ENCODE measurements around the gene VWA3B.
"Not testable (repeated sequence)": the region's sequence is repeated elsewhere in the genome, so short reads cannot be mapped to it uniquely, and the experiment has no call there.

The VWA3B gene

DNA sequence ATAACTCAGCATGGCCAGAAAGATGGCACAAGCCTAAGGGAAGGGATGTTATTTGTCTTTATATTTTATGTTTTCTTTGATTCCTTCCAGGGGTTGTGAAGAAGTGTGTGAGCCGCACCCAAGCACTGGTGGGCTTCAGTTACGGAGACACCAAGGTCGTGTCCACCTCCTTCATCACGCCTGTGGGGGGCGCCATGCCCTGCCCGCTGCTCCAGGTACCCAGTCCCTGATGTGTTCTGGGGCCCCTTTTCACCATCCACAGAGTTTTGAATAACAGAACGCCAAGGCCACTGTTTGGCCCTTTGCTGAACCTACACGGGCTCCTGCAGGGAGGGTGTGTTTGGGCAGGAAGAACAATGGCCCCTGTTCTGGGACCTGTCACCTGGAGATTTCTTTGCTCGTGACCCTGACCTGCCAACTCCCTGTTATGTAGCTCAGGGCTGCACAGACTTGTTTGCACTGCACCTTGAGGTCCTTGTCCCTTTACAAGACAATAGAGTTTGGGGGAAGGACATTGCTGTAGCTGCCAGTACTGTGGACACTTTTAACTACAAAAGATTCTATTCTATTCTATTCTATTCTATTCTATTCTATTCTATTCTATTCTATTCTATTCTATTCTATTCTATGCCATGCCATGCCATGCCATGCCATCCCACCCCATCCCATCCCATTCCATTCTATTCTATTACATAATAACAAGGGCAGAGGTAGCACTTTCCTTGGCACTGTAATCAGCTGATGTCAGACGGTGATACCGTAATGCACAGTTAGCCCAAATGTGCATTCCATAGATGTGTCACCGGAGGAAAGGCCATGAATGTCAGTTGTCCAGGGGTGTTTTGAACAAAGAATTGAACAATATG, 211.1 kb downstream of the VWA3B start:
- DNase-seq (ENCODE audit: low read depth): no peak
- TF ChIP-seq, protein P1, sequence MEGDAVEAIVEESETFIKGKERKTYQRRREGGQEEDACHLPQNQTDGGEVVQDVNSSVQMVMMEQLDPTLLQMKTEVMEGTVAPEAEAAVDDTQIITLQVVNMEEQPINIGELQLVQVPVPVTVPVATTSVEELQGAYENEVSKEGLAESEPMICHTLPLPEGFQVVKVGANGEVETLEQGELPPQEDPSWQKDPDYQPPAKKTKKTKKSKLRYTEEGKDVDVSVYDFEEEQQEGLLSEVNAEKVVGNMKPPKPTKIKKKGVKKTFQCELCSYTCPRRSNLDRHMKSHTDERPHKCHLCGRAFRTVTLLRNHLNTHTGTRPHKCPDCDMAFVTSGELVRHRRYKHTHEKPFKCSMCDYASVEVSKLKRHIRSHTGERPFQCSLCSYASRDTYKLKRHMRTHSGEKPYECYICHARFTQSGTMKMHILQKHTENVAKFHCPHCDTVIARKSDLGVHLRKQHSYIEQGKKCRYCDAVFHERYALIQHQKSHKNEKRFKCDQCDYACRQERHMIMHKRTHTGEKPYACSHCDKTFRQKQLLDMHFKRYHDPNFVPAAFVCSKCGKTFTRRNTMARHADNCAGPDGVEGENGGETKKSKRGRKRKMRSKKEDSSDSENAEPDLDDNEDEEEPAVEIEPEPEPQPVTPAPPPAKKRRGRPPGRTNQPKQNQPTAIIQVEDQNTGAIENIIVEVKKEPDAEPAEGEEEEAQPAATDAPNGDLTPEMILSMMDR (conservative IDR thresholded peaks at IDR 0.05; ENCODE audit: control insufficient read depth, insufficient read depth, low read depth, low read length): no peak
- H3K4me3 ChIP-seq (ENCODE audit: control insufficient read depth, low read depth, low read length): no peak overlapping the region

DNA sequence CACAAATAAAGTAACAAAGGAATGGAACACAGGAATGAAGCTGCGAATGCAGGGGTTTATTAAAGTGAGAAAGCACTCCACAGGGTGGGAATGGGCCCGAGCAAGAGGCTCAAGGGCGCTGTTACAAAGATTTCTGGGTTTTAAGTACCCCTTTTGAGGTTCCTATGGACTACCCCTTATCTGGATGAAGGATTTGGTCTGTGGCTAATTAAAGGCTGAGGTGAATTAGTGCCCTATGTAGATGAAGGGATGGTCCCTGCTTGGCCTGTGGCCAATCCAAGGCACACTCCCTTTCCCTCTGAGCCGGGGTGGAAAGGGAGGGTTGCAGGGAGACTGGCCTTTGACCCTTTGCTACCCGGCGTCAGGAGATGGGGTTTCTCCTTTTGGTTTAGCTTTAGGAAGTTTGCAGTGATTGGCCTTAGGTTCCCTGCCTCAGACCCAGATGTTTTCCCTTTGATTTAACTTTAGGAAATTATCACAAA, 211.8 kb downstream of the VWA3B start:
- DNase-seq (ENCODE audit: low read depth): no peak
- TF ChIP-seq, protein P1 (conservative IDR thresholded peaks at IDR 0.05; ENCODE audit: control insufficient read depth, insufficient read depth, low read depth, low read length): no peak
- H3K4me3 ChIP-seq (ENCODE audit: control insufficient read depth, low read depth, low read length): no peak overlapping the region

DNA sequence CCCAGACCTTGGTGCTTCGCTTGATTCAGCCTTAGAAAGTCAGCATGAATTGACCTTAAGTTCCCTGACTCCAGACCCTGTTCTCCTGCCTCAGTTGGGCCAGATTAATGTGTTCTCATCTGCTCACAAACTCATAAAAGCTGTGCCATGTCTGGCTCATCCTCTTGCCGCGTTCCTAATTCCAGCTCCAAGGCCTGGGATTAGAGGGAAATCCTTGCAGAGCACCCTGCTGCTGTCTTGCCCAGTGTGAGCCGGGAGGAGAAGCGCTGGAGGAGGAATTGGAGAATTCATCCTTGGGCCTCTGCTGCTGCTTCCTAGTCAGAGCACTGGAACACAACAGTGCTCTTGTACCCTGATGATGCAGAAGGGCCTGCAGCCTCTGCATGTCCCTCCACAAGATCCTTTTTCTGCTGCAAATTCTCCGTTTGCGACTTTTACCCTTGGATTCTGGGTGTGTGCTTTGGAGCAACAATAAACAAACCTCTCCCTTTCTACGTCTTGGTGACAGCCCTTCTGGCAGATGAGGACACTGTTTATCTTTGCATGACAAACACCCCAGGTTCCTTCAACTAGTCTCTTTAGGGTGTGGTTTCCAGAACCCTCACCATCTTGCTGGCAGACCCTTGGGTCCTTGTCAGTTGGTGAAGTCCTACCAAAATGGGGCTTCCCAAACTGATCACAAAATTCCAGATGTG, 212.4 kb downstream of the VWA3B start:
- TF ChIP-seq, protein P1 (conservative IDR thresholded peaks at IDR 0.05; ENCODE audit: control insufficient read depth, insufficient read depth, low read depth, low read length): no peak
- H3K4me3 ChIP-seq (ENCODE audit: control insufficient read depth, low read depth, low read length): no peak overlapping the region

DNA sequence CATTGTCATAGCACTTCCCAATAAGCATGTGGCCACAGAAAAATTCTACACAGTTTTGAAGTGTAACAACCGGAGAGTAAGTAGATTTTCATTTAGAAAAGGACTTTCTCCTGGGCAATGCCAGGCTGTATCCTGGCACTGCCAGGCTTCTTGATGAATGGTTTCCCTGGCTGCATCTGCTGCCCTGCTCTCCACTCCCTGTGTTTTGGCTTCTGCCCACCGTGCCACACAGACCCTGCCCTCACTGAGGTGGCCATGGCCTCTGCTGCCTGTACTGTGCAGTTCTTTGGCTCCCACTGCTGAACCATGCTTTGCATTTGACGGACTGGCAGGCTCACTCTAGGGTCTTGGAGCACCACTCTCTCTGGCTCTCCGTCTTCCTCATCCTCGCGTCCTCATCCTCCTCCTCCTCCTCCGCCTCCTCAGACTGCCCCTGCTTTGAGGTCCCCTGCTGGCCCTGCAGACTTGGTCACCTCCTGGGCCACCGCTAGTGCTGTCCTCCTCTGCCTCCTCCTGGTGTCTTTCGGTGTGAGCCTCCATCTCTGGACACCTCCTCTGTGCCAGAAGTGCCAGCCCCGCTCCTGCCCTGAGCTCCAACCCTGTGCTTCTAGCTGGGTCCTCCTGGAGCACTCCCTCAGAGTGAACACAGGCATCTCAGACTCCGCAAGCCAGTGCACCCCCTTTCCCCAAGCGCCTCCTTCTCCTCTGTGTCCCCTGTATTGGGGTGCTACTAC, 213.3 kb downstream of the VWA3B start:
- H3K4me3 ChIP-seq (ENCODE audit: control insufficient read depth, low read depth, low read length): no peak overlapping the region
- DNase-seq (ENCODE audit: low read depth): no peak
- TF ChIP-seq, protein P1 (conservative IDR thresholded peaks at IDR 0.05; ENCODE audit: control insufficient read depth, insufficient read depth, low read depth, low read length): no peak

More for the DNA sequence above, 212.4 kb downstream of the VWA3B start:
- DNase-seq (ENCODE audit: low read depth): no peak

DNA sequence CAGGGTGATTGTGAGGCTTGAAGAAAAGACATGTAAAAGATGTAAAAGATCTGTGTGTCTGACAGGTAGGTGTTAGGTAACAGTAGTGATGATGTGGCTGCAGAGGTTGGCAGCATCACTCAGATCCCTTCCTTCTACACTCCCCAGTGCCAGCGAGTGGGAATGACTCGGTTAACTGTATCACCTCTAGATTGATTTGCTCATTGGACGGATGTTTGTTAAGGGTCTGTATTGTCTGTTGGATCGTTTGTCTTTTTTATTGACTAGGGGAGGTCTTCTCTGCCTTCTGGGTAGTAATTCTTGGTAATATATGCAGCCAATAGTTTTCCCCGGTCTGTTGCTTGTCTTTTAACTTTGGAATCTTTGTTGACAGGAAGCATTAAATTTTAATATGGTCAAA, 214.5 kb downstream of the VWA3B start:
- TF ChIP-seq, protein P1 (conservative IDR thresholded peaks at IDR 0.05; ENCODE audit: control insufficient read depth, insufficient read depth, low read depth, low read length): no peak

DNA sequence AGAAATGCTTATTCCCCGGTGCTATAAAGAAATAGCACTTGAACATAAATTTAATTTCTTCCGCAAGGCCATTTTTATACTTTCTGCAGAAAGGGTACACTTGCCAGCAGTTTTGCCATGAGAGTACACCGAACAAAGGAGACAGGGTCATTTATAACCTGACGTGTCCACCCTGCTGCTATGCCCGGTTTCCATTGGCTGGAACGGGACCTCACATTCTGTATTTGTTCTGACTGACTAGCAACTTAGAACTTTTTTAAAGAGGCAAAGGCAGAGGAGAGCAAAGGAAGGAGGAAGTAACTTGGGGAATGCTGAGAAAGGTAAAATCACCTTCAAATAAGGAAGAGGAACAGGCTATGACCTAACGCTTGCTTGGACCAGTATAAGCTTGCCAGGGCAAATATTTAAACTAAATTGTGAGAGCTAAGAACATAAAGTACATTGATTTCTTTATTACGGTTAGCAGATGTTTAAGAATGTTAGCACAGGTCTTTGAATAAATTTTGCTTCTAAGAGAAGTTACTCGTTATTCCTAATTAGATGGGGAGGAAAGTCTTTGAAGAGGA, 220.2 kb downstream of the VWA3B start:
- H3K4me3 ChIP-seq (ENCODE audit: control insufficient read depth, low read depth, low read length); DNase-seq (ENCODE audit: low read depth): not testable (repeated sequence)

More for the DNA sequence above, 214.5 kb downstream of the VWA3B start:
- H3K4me3 ChIP-seq (ENCODE audit: control insufficient read depth, low read depth, low read length): no peak overlapping the region
- no peak for DNase-seq (ENCODE audit: low read depth)
